Measurements from ENCODE around the gene SEC14L6. TPM values are rescaled to one million over a fixed set of nuclear protein-coding genes. Genes with fewer than 3 reads are reported as not detected.

Gene SEC14L6
- total and polyA plus RNA-seq, 2 experiments from 2014 or later, result not detected

DNA sequence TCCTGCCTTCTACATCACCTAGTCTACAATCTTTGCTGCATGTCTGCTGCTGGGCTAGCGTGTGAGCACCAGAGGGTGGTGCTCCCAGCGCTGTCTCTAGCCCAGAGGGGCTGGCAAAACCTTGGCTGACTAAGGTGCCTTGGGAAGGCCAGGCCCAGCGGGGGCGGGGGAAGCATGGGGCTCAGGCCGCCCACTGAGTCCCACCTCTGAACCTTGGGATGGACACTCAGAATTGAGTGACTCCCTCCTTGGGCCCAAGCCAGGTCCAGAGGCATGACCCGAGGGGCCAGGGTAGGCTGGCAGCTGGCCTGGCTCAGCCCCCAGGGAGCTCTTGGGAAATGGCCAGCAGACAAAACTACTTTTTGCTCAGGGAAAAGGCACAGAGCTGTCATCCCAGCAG lies 35.5 kb upstream of the SEC14L6 start:
- Histone ChIP-seq H3K27me3 (replicated peaks; ENCODE audit: insufficient read depth) (no peaks in the 10 kb centered on the region), H3K36me3 (ENCODE audit: low read depth) (peaks cover 30% of the 10 kb centered on the region), H3K9me3 (ENCODE audit: low read depth) (no peaks in the 10 kb centered on the region), H2AFZ (no peak overlapping the region), H3K9ac (no peak overlapping the region), H4K20me1 (ENCODE audit: insufficient read depth) (no peaks in the 10 kb centered on the region), H3K4me1 (ENCODE audit: insufficient read depth) (no peaks in the 10 kb centered on the region), H3K4me2 (ENCODE audit: unreplicated experiment) (no peak overlapping the region), H3K27ac (no peak overlapping the region), H3K9me2 (ENCODE audit: insufficient read depth) (no peaks in the 10 kb centered on the region), H3K4me3 (no peak overlapping the region), H3K79me2 (ENCODE audit: insufficient read depth) (no peaks in the 10 kb centered on the region), H3F3A (ENCODE audit: insufficient read depth) (no peaks in the 10 kb centered on the region)
- TF ChIP-seq EZH2 (IDR thresholded peaks at IDR 0.05; ENCODE audit: insufficient read depth, poor library complexity, severe bottlenecking), result no peak
- TF ChIP-seq EZH2phosphoT487 (IDR thresholded peaks at IDR 0.05; ENCODE audit: insufficient read depth, low read depth), result no peak
- WGBS, 2 experiments (ENCODE audit: low coverage in 1 of 2, low lambda C conversion rate in 2 of 2, missing lambda C conversion rate in 2 of 2), result 83 to 85% methylated on average over 5 to 6 of the region's 6 CpGs
- no peak for DNase-seq
- in situ Hi-C loops (cut with MboI), result no loop called here

DNA sequence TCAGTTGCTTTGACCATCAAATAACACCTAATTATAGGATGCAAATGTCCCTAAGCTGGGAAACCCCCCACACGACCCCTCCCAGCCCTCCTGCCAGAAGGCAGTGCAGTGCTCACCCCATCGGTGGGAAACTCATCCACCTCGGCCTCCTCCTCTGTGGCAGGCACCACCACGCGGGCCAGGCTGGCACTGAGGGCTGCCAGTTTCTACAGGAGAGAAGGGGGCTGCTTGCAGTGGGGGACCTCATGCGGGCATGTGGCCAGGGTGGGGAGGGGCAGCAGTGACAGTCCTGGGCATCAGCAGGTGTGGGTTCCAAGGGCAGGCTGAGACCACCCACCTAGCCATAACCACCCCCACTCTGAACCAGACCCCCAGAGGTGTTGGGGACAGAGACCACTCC lies 34.4 kb upstream of the SEC14L6 start:
- H3K9me3 ChIP-seq (ENCODE audit: low read depth), result no peaks in the 10 kb centered on the region
- H3K79me2 ChIP-seq (ENCODE audit: insufficient read depth), result no peaks in the 10 kb centered on the region
- no peaks in the 10 kb centered on the region for H3K9me2 ChIP-seq (ENCODE audit: insufficient read depth)
- H2AFZ ChIP-seq, result no peak overlapping the region
- no peak overlapping the region for H3K9ac ChIP-seq
- H4K20me1 ChIP-seq (ENCODE audit: insufficient read depth), result no peaks in the 10 kb centered on the region
- peaks cover 18% of the 10 kb centered on the region; the same call in 1 of the 2 replicates for H3K36me3 ChIP-seq (ENCODE audit: low read depth)
- no peaks in the 10 kb centered on the region for H3F3A ChIP-seq (ENCODE audit: insufficient read depth)
- in situ Hi-C loops (cut with MboI), result no loop called here
- no peak for DNase-seq
- no peak overlapping the region for H3K4me3 ChIP-seq
- no peaks in the 10 kb centered on the region for H3K4me1 ChIP-seq (ENCODE audit: insufficient read depth)
- H3K27me3 ChIP-seq (replicated peaks; ENCODE audit: insufficient read depth), result no peaks in the 10 kb centered on the region
- H3K4me2 ChIP-seq (ENCODE audit: unreplicated experiment), result no peak overlapping the region
- 68 to 75% methylated on average over 5 to 6 of the region's 6 CpGs for WGBS, 2 experiments (ENCODE audit: low coverage in 1 of 2, low lambda C conversion rate in 2 of 2, missing lambda C conversion rate in 2 of 2)
- no peak overlapping the region for H3K27ac ChIP-seq
- TF ChIP-seq EZH2phosphoT487 (IDR thresholded peaks at IDR 0.05; ENCODE audit: insufficient read depth, low read depth) (no peak), EZH2 (IDR thresholded peaks at IDR 0.05; ENCODE audit: insufficient read depth, poor library complexity, severe bottlenecking) (no peak)

DNA sequence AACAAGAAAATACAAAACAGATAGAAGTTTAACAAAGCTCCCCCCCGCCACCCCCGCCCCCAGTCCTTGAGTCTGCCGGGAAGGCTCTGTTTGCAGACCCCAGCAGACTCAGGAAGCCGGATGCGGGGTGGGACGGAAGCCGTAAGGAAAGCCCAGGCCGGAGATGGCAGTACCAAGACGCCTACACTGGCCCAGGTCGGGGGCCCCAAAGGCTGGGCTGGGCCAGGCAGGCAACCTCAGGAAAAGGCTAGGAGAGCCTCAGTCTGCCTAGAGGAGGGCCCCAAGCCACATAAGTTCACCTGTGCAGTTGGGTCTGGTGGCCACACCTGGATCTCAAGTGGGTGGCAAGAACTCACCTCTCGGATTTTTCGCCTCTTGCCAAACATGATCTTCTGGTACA lies 31.9 kb upstream of the SEC14L6 start:
- Histone ChIP-seq H3K9me3 (ENCODE audit: low read depth) (no peaks in the 10 kb centered on the region), H3K79me2 (ENCODE audit: insufficient read depth) (no peaks in the 10 kb centered on the region), H2AFZ (no peak overlapping the region), H3K27me3 (replicated peaks; ENCODE audit: insufficient read depth) (no peaks in the 10 kb centered on the region), H3K9ac (no peak overlapping the region), H3K9me2 (ENCODE audit: insufficient read depth) (no peaks in the 10 kb centered on the region), H4K20me1 (ENCODE audit: insufficient read depth) (no peaks in the 10 kb centered on the region), H3K4me1 (ENCODE audit: insufficient read depth) (no peaks in the 10 kb centered on the region), H3K4me3 (no peak overlapping the region), H3F3A (ENCODE audit: insufficient read depth) (no peaks in the 10 kb centered on the region), H3K4me2 (ENCODE audit: unreplicated experiment) (no peak overlapping the region), H3K27ac (no peak overlapping the region), H3K36me3 (ENCODE audit: low read depth) (peaks cover 16% of the 10 kb centered on the region; the same call in 1 of the 2 replicates)
- DNase-seq, result no peak
- 96 to 97% methylated on average over 12 of the region's 12 CpGs for WGBS, 2 experiments (ENCODE audit: low coverage in 1 of 2, low lambda C conversion rate in 2 of 2, missing lambda C conversion rate in 2 of 2)
- TF ChIP-seq EZH2 (IDR thresholded peaks at IDR 0.05; ENCODE audit: insufficient read depth, poor library complexity, severe bottlenecking) (no peak), EZH2phosphoT487 (IDR thresholded peaks at IDR 0.05; ENCODE audit: insufficient read depth, low read depth) (no peak)
- in situ Hi-C loops (cut with MboI), result no loop called here

DNA sequence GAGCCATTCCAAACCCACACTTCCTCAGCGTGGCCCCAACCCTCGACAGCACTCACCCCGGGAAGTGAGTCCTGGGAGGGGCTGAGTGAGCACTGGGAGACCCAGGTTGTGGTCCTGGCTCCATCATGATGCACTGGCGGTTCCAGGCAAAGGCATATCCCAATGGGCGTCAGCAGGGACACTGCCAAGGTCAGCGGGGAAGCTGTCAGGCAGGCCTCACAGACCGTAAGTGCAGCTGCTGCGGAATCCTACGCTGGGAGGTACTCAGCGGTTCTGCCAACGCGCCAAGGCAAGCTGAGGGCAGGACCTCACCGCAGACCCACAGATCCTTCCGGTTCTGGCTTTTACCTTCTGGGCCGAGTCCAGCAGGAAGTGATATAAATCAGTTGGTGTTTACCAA lies 29.3 kb upstream of the SEC14L6 start:
- Histone ChIP-seq H3K27ac (no peak overlapping the region), H3K79me2 (ENCODE audit: insufficient read depth) (no peaks in the 10 kb centered on the region), H3K4me2 (ENCODE audit: unreplicated experiment) (no peak overlapping the region), H3K4me3 (no peak overlapping the region), H3K9me3 (ENCODE audit: low read depth) (no peaks in the 10 kb centered on the region), H3K4me1 (ENCODE audit: insufficient read depth) (no peaks in the 10 kb centered on the region), H3F3A (ENCODE audit: insufficient read depth) (no peaks in the 10 kb centered on the region), H3K36me3 (ENCODE audit: low read depth) (peaks cover 16% of the 10 kb centered on the region; the same call in 1 of the 2 replicates), H3K9ac (no peak overlapping the region), H3K27me3 (replicated peaks; ENCODE audit: insufficient read depth) (no peaks in the 10 kb centered on the region), H4K20me1 (ENCODE audit: insufficient read depth) (no peaks in the 10 kb centered on the region), H2AFZ (no peak overlapping the region), H3K9me2 (ENCODE audit: insufficient read depth) (no peaks in the 10 kb centered on the region)
- in situ Hi-C loops (cut with MboI), result no loop called here
- TF ChIP-seq EZH2phosphoT487 (IDR thresholded peaks at IDR 0.05; ENCODE audit: insufficient read depth, low read depth) (no peak), EZH2 (IDR thresholded peaks at IDR 0.05; ENCODE audit: insufficient read depth, poor library complexity, severe bottlenecking) (no peak)
- no peak for DNase-seq
- 89 to 92% methylated on average over 15 of the region's 15 CpGs for WGBS, 2 experiments (ENCODE audit: low coverage in 1 of 2, low lambda C conversion rate in 2 of 2, missing lambda C conversion rate in 2 of 2)
